B cell (primary cell): ENCODE measurements around the gene TENT4B. TPM values are rescaled to one million over a fixed set of nuclear protein-coding genes. Genes with fewer than 3 reads are reported as not detected.

Experiments used
- ATAC-seq: fragments of 200-7000 bp; cut with Tn5 transposase; one replicate; pipeline ENCODE4 v1.10.0; 2021; ENCODE audit warnings: low read depth, mild to moderate bottlenecking, moderate number of reproducible peaks, moderate library complexity
- CTCF ChIA-PET: fragments of 350-600 bp; sonication (Branson Sonifier 250); formaldehyde crosslinking; loops from one replicate; lab custom pipeline; 2021; ENCODE audit warnings: antibody characterized with exemption, inconsistent platforms; lab: Charles Lee
- POLR2A ChIA-PET: fragments of 350-600 bp; sonication (Branson Sonifier 250); formaldehyde crosslinking; loops from one replicate; lab custom pipeline; 2021; ENCODE audit warnings: antibody characterized with exemption; lab: Charles Lee
- DNase-seq: peaks from one replicate; pipeline ENCODE4 v3.0.0; 2013
- H2AFZ ChIP-seq: 2 replicates; pipeline ENCODE4 v1.6.1; 2012; ENCODE audit warnings: mild to moderate bottlenecking, low read depth, low read length; ENCODE audit not compliant: insufficient read depth, poor library complexity, severe bottlenecking
- H3K27ac ChIP-seq, 2 donors: 1 replicate in 1 of 2; 2 replicates in 1 of 2; pipeline ENCODE4 v1.5.1; 2012 to 2013; ENCODE audit warnings: low read length in 2 of 2, mild to moderate bottlenecking in 2 of 2, moderate library complexity in 1 of 2
- H3K27me3 ChIP-seq, 4 experiments: fragments of 200-600 bp in 1 of 4; sonication (generic) in 1 of 4; replicated peaks in 1 of 4; 1 replicate in 2 of 4; 2 replicates in 2 of 4; pipeline versions ENCODE4 v1.6.1 to v1.7.0; 2013 to 2016; ENCODE audit warnings: low read length in 3 of 4, mild to moderate bottlenecking in 2 of 4, mixed read lengths in 1 of 4, moderate library complexity in 1 of 4; ENCODE audit not compliant: insufficient read depth in 4 of 4, control insufficient read depth in 3 of 4; ENCODE audit errors: control extremely low read depth in 1 of 4
- H3K36me3 ChIP-seq, 2 experiments: replicated peaks in 1 of 2; 1 replicate in 1 of 2; 2 replicates in 1 of 2; pipeline versions ENCODE4 v1.6.1 to v1.7.1; 2013; ENCODE audit warnings: low read length in 1 of 2; ENCODE audit not compliant: insufficient read depth in 2 of 2, control insufficient read depth in 1 of 2; ENCODE audit errors: control extremely low read depth in 1 of 2, extremely low read depth in 1 of 2
- H3K4me1 ChIP-seq, 2 donors: fragments of 200-600 bp in 1 of 2; sonication (generic) in 1 of 2; 1 replicate in 1 of 2; 2 replicates in 1 of 2; pipeline versions ENCODE4 v1.5.1 to v1.6.1; 2013 to 2017; ENCODE audit warnings: low read length in 2 of 2; ENCODE audit not compliant: control insufficient read depth in 2 of 2, insufficient read depth in 2 of 2
- H3K4me2 ChIP-seq: replicated peaks from 2 replicates; pipeline ENCODE3; 2012; ENCODE audit warnings: mild to moderate bottlenecking, low read depth, low read length; ENCODE audit not compliant: poor library complexity, severe bottlenecking
- H3K4me3 ChIP-seq, 5 experiments: fragments of 200-600 bp in 1 of 5; sonication (generic) in 1 of 5; 1 replicate in 3 of 5; 2 replicates in 2 of 5; pipeline versions ENCODE4 v1.5.1 to v1.7.0; 2011 to 2016; ENCODE audit warnings: low read length in 4 of 5, mild to moderate bottlenecking in 4 of 5, low read depth in 2 of 5, control low read depth in 1 of 5, moderate library complexity in 1 of 5; ENCODE audit not compliant: insufficient read depth in 1 of 5; ENCODE audit errors: control extremely low read depth in 1 of 5, extremely low read depth in 1 of 5
- H3K79me2 ChIP-seq: fragments of 200-600 bp; sonication (generic); one replicate; pipeline ENCODE4 v1.6.0; 2016; ENCODE audit warnings: low read length; ENCODE audit not compliant: control insufficient read depth, insufficient read depth
- H3K9ac ChIP-seq: fragments of 200-600 bp; sonication (generic); 2 replicates; pipeline ENCODE4 v1.6.1; 2017; ENCODE audit warnings: mild to moderate bottlenecking, low read length, moderate library complexity
- H3K9me3 ChIP-seq, 3 donors: one replicate each; pipeline versions ENCODE4 v1.6.1 to v1.7.1; 2013; ENCODE audit warnings: low read length in 2 of 3; ENCODE audit not compliant: control insufficient read depth in 2 of 3, insufficient read depth in 1 of 3; ENCODE audit errors: control extremely low read depth in 1 of 3
- H4K20me1 ChIP-seq: 2 replicates; pipeline ENCODE4 v1.6.0; 2012; ENCODE audit warnings: mild to moderate bottlenecking, low read length; ENCODE audit not compliant: insufficient read depth, control insufficient read depth, poor library complexity, severe bottlenecking
- H3K27ac Mint-ChIP-seq: one replicate; pipeline ENCODE4 v1.8.0; 2021; ENCODE audit warnings: mixed read lengths
- H3K27me3 Mint-ChIP-seq: one replicate; pipeline ENCODE4 v1.8.0; 2021; ENCODE audit warnings: mixed read lengths
- H3K4me1 Mint-ChIP-seq: one replicate; pipeline ENCODE4 v1.8.0; 2021; ENCODE audit warnings: mixed read lengths
- H3K4me3 Mint-ChIP-seq: one replicate; pipeline ENCODE4 v1.8.0; 2021; ENCODE audit warnings: mixed read lengths
- H3K9me3 Mint-ChIP-seq: one replicate; pipeline ENCODE4 v1.8.0; 2022; ENCODE audit warnings: mixed read lengths; ENCODE audit not compliant: insufficient read depth
- CTCF ChIP-seq: fragments of 200-600 bp; IDR thresholded peaks from one replicate; pipeline ENCODE4 v1.8.0; 2022; ENCODE audit warnings: antibody characterized with exemption, mild to moderate bottlenecking
- EZH2 ChIP-seq: IDR thresholded peaks from 2 replicates; pipeline ENCODE4 v1.6.1; 2012; ENCODE audit warnings: borderline replicate concordance, low read depth, mild to moderate bottlenecking, moderate library complexity, low read length; ENCODE audit not compliant: insufficient read depth, poor library complexity, severe bottlenecking
- WGBS: methylation state at CpG from one replicate; pipeline ENCODE4 v1.1.5; 2013; ENCODE audit warnings: missing lambda C conversion rate; ENCODE audit not compliant: insufficient coverage; 5-methylcytosine and 5-hydroxymethylcytosine counted together
- intact Hi-C: fragments of 100-400 bp; cut with micrococcal nuclease; formaldehyde crosslinking; loops from one replicate; pipeline ENCODE4 v1.10.0; 2022
- polyA plus RNA-seq: library from polyadenylated mRNA; depleted of rRNA; stranded (reverse); fragments of >200 nt; gene quantifications from 2 replicates; pipeline ENCODE4 v1.2.3, GENCODE V29; 2012
- total RNA-seq, 2 donors: library from RNA; stranded (reverse); fragments of 120-200 nt in 1 of 2; gene quantifications; 1 replicate in 1 of 2; 2 replicates in 1 of 2; pipeline versions ENCODE4 v1.2.3 to v1.2.4, GENCODE V29; 2013 to 2022

TENT4B gene
- total and polyA plus RNA-seq, 2 donors (not counting 1 experiment from before 2014, with no cell fraction given), result 6.1 to 17.1 TPM

GRCh38 chr16:50224286-50224685 is 71.2 kb downstream of the TENT4B start:
- intact Hi-C loops, result no loop called here
- Mint-ChIP-seq H3K4me1 (no peaks in the 10 kb centered on the region), H3K4me3 (no peak overlapping the region), H3K9me3 (no peaks in the 10 kb centered on the region), H3K27me3 (no peaks in the 10 kb centered on the region), H3K27ac (no peak overlapping the region)
- Histone ChIP-seq H3K27me3 (no peaks in the 10 kb centered on the region), H3K9me3 (no peaks in the 10 kb centered on the region), H3K79me2 (no peaks in the 10 kb centered on the region), H3K4me1 (no peaks in the 10 kb centered on the region), H3K27ac (no peak overlapping the region), H3K4me3 (no peak overlapping the region), H3K9ac (no peak overlapping the region), H3K36me3 (peaks cover 6 to 61% of the 10 kb centered on the region in 2 experiments), H2AFZ (no peak overlapping the region), H3K4me2 (no peak overlapping the region), H4K20me1 (no peaks in the 10 kb centered on the region)
- WGBS, result no CpG with 5 or more reads among the region's 3 CpGs
- DNase-seq (no peak), ATAC-seq (no peak)
- CTCF ChIA-PET, result no interaction called here
- no peak for TF ChIP-seq EZH2
- no peak for TF ChIP-seq CTCF
- POLR2A ChIA-PET, result no interaction called here

GRCh38 chr16:50227120-50227519 is 74.0 kb downstream of the TENT4B start:
- Mint-ChIP-seq H3K27ac (no peak overlapping the region), H3K9me3 (no peaks in the 10 kb centered on the region), H3K4me3 (no peak overlapping the region), H3K27me3 (no peaks in the 10 kb centered on the region), H3K4me1 (no peaks in the 10 kb centered on the region)
- H3K36me3 ChIP-seq, result peaks cover 5 to 59% of the 10 kb centered on the region in 2 experiments
- 100% methylated on average over 1 of the region's 3 CpGs for WGBS
- no peak for DNase-seq
- ATAC-seq, result no peak
- no peaks in the 10 kb centered on the region for H3K9me3 ChIP-seq
- no peaks in the 10 kb centered on the region for H4K20me1 ChIP-seq
- intact Hi-C loops, result no loop called here
- H3K27me3 ChIP-seq, result no peaks in the 10 kb centered on the region
- H3K9ac ChIP-seq, result no peak overlapping the region
- ChIA-PET CTCF (interaction anchor here (0.8 kb wide), 1 partner anchor 126 kb away, joined by 5 read pairs; no protein-coding TSS in a partner anchor), POLR2A (no interaction called here)
- no peak overlapping the region for H3K4me3 ChIP-seq
- no peaks in the 10 kb centered on the region for H3K79me2 ChIP-seq
- H3K27ac ChIP-seq, result no peak overlapping the region
- no peaks in the 10 kb centered on the region for H3K4me1 ChIP-seq
- no peak overlapping the region for H3K4me2 ChIP-seq
- no peak for TF ChIP-seq CTCF
- TF ChIP-seq EZH2, result no peak
- H2AFZ ChIP-seq, result no peak overlapping the region
